BJ (cell line): ENCODE data around the gene ZNF559. TPM values are rescaled to one million over a fixed set of nuclear protein-coding genes. Genes with fewer than 3 reads are reported as not detected.

ENCODE experiments used
- CTCF ChIA-PET: fragments of 350-600 bp; formaldehyde crosslinking; extraction: SDS; loops from one replicate; lab custom pipeline; 2021; ENCODE audit warnings: antibody characterized with exemption, inconsistent platforms; lab: Yijun Ruan, JAX
- POLR2A ChIA-PET: fragments of 300-600 bp; sonication (Branson Sonifier 250); formaldehyde crosslinking; extraction: SDS; loops from one replicate; lab custom pipeline; 2021; ENCODE audit warnings: antibody characterized with exemption; lab: Charles Lee
- DNase-seq: peaks from one replicate; pipeline ENCODE4 v3.0.0-alpha.2; 2011; ENCODE audit warnings: low read depth
- H3K27me3 ChIP-seq: 2 replicates; pipeline ENCODE4 v1.6.0; 2011; ENCODE audit warnings: low read length; ENCODE audit not compliant: control insufficient read depth, insufficient read depth
- H3K36me3 ChIP-seq: 2 replicates; pipeline ENCODE4 v1.5.1; 2011; ENCODE audit warnings: low read length; ENCODE audit not compliant: control insufficient read depth, insufficient read depth
- H3K4me3 ChIP-seq: 2 replicates; pipeline ENCODE4 v1.5.1; 2011; ENCODE audit warnings: low read depth, mild to moderate bottlenecking, control low read depth, low read length
- polyA plus RNA-seq: library from polyadenylated mRNA; depleted of rRNA; stranded (reverse); fragments of >200 nt; gene quantifications from 2 replicates; pipeline ENCODE4 v1.2.3, GENCODE V29; 2011; rRNA removed
- TF ChIP-seq, protein P1 (sequence below): IDR thresholded peaks from 2 replicates; pipeline ENCODE4 v1.5.1; 2011; ENCODE audit warnings: low read depth, mild to moderate bottlenecking, control low read depth, inconsistent platforms, low read length, moderate library complexity; ENCODE audit not compliant: insufficient read depth

ZNF559 gene
- polyA plus RNA-seq, 1 experiment: 8.2 TPM

GRCh38 chr19:9381361-9381785, 57.4 kb downstream of the ZNF559 start:
- H3K36me3 ChIP-seq: peaks cover 21% of the 10 kb centered on the region
- no peaks in the 10 kb centered on the region for H3K27me3 ChIP-seq
- POLR2A ChIA-PET: no interaction called here
- H3K4me3 ChIP-seq: no peak overlapping the region
- CTCF ChIA-PET: no interaction called here
- DNase-seq: no peak
- TF ChIP-seq, protein P1, sequence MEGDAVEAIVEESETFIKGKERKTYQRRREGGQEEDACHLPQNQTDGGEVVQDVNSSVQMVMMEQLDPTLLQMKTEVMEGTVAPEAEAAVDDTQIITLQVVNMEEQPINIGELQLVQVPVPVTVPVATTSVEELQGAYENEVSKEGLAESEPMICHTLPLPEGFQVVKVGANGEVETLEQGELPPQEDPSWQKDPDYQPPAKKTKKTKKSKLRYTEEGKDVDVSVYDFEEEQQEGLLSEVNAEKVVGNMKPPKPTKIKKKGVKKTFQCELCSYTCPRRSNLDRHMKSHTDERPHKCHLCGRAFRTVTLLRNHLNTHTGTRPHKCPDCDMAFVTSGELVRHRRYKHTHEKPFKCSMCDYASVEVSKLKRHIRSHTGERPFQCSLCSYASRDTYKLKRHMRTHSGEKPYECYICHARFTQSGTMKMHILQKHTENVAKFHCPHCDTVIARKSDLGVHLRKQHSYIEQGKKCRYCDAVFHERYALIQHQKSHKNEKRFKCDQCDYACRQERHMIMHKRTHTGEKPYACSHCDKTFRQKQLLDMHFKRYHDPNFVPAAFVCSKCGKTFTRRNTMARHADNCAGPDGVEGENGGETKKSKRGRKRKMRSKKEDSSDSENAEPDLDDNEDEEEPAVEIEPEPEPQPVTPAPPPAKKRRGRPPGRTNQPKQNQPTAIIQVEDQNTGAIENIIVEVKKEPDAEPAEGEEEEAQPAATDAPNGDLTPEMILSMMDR: no peak

Other genes starting within 250 kb of the ZNF559 start
- not detected in 2 replicates for gene OR1M1, start 237.1 kb upstream of the ZNF559 start, polyA plus RNA-seq
- gene OR7G2, start 216.7 kb upstream of the ZNF559 start, polyA plus RNA-seq: not detected in 2 replicates
- not detected in 2 replicates for gene OR7G1, start 208.4 kb upstream of the ZNF559 start, polyA plus RNA-seq
- not detected in 2 replicates for gene OR7G3, start 197.2 kb upstream of the ZNF559 start, polyA plus RNA-seq
- 15.1 and 16.2 TPM in 2 replicates for gene ZNF317, start 183.8 kb upstream of the ZNF559 start, polyA plus RNA-seq
- gene OR7D2, start 145.2 kb upstream of the ZNF559 start, polyA plus RNA-seq: not detected in 2 replicates
- not detected in 2 replicates for gene OR7D4, start 104.6 kb upstream of the ZNF559 start, polyA plus RNA-seq
- gene OR7E24, start 73.2 kb upstream of the ZNF559 start, polyA plus RNA-seq: not detected in 2 replicates
- gene ZNF699, start 14.3 kb upstream of the ZNF559 start, polyA plus RNA-seq: 2.1 and 3.4 TPM in 2 replicates
- 0.94 and 1.9 TPM in 2 replicates for gene ZNF177, start 38.8 kb downstream of the ZNF559 start, polyA plus RNA-seq
- 16.6 and 21.4 TPM in 2 replicates for gene ZNF266, start 111.4 kb downstream of the ZNF559 start, polyA plus RNA-seq
- gene ZNF560, start 174.4 kb downstream of the ZNF559 start, polyA plus RNA-seq: 0.38 and 0.96 TPM in 2 replicates
- gene ZNF426, start 214.5 kb downstream of the ZNF559 start, polyA plus RNA-seq: 5.9 and 11.5 TPM in 2 replicates